ENCODE measurements around the gene PI4K2A.

Gene PI4K2A

GRCh38 chr10:97648562-97649404 lies 8.3 kb downstream of the PI4K2A start (continued):
- TF ChIP-seq ZNF184 (tag by site-specific recombination; IDR thresholded peaks at IDR 0.05) (0 out of 2 replicates have a peak, but pooled peaks have one; percentile 30), ZFHX2 (tag by site-specific recombination; conservative IDR thresholded peaks at IDR 0.05) (peak; percentile 79), ZNF311 (tag by site-specific recombination; IDR thresholded peaks at IDR 0.05; ENCODE audit: borderline replicate concordance) (no peak), ZNF585B (tag by site-specific recombination; IDR thresholded peaks at IDR 0.05) (no peak), ZNF677 (tag by site-specific recombination; IDR thresholded peaks at IDR 0.05) (no peak), ZNF19 (tag by site-specific recombination; IDR thresholded peaks at IDR 0.05; ENCODE audit: low read depth) (no peak), EGR2 (tag by site-specific recombination; IDR thresholded peaks at IDR 0.05; ENCODE audit: low read depth) (peak; percentile 62), ZNF394 (tag by site-specific recombination; IDR thresholded peaks at IDR 0.05; ENCODE audit: borderline replicate concordance) (no peak), ZNF274 (IDR thresholded peaks at IDR 0.05; ENCODE audit: low read length) (no peak), ZNF274 (tag by site-specific recombination; IDR thresholded peaks at IDR 0.05; ENCODE audit: borderline replicate concordance) (no peak), ZNF621 (tag by site-specific recombination; IDR thresholded peaks at IDR 0.05) (no peak), ZNF623 (tag by site-specific recombination; IDR thresholded peaks at IDR 0.05) (no peak), ZNF24 (tag by site-specific recombination; IDR thresholded peaks at IDR 0.05) (peak; percentile 43; the same call in 1 of the 2 replicates), ZXDB (tag by site-specific recombination; IDR thresholded peaks at IDR 0.05) (no peak), ZNF513 (tag by site-specific recombination; IDR thresholded peaks at IDR 0.05) (no peak), PRDM6 (tag by site-specific recombination; IDR thresholded peaks at IDR 0.05) (peak; percentile 29; the same call in 1 of the 2 replicates), ZNF354C (tag by site-specific recombination; IDR thresholded peaks at IDR 0.05; ENCODE audit: borderline replicate concordance, low read depth) (no peak), BCL11A (tag by site-specific recombination; IDR thresholded peaks at IDR 0.05; ENCODE audit: low read depth) (no peak), ZNF221 (tag by site-specific recombination; IDR thresholded peaks at IDR 0.05; ENCODE audit: borderline replicate concordance) (no peak), ZNF133 (tag by site-specific recombination; IDR thresholded peaks at IDR 0.05) (no peak), ZNF518A (tag by site-specific recombination; conservative IDR thresholded peaks at IDR 0.05; ENCODE audit: low read depth) (no peak), ZNF2 (tag by site-specific recombination; IDR thresholded peaks at IDR 0.05) (no peak)
- TF ChIP-seq, protein P1, sequence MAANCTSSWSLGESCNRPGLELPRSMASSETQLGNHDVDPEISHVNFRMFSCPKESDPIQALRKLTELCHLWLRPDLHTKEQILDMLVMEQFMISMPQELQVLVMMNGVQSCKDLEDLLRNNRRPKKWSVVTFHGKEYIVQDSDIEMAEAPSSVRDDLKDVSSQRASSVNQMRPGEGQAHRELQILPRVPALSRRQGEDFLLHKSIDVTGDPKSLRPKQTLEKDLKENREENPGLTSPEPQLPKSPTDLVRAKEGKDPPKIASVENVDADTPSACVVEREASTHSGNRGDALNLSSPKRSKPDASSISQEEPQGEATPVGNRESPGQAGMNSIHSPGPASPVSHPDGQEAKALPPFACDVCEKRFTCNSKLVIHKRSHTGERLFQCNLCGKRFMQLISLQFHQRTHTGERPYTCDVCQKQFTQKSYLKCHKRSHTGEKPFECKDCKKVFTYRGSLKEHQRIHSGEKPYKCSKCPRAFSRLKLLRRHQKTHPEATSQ (tag by site-specific recombination; IDR thresholded peaks at IDR 0.05) = no peak
- TF ChIP-seq, protein P2, sequence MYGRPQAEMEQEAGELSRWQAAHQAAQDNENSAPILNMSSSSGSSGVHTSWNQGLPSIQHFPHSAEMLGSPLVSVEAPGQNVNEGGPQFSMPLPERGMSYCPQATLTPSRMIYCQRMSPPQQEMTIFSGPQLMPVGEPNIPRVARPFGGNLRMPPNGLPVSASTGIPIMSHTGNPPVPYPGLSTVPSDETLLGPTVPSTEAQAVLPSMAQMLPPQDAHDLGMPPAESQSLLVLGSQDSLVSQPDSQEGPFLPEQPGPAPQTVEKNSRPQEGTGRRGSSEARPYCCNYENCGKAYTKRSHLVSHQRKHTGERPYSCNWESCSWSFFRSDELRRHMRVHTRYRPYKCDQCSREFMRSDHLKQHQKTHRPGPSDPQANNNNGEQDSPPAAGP (tag by site-specific recombination; IDR thresholded peaks at IDR 0.05) = no peak
- TF ChIP-seq, protein P3, sequence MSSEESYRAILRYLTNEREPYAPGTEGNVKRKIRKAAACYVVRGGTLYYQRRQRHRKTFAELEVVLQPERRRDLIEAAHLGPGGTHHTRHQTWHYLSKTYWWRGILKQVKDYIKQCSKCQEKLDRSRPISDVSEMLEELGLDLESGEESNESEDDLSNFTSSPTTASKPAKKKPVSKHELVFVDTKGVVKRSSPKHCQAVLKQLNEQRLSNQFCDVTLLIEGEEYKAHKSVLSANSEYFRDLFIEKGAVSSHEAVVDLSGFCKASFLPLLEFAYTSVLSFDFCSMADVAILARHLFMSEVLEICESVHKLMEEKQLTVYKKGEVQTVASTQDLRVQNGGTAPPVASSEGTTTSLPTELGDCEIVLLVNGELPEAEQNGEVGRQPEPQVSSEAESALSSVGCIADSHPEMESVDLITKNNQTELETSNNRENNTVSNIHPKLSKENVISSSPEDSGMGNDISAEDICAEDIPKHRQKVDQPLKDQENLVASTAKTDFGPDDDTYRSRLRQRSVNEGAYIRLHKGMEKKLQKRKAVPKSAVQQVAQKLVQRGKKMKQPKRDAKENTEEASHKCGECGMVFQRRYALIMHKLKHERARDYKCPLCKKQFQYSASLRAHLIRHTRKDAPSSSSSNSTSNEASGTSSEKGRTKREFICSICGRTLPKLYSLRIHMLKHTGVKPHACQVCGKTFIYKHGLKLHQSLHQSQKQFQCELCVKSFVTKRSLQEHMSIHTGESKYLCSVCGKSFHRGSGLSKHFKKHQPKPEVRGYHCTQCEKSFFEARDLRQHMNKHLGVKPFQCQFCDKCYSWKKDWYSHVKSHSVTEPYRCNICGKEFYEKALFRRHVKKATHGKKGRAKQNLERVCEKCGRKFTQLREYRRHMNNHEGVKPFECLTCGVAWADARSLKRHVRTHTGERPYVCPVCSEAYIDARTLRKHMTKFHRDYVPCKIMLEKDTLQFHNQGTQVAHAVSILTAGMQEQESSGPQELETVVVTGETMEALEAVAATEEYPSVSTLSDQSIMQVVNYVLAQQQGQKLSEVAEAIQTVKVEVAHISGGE (tag by site-specific recombination; conservative IDR thresholded peaks at IDR 0.05; ENCODE audit: low read depth) = no peak
